Measurements from ENCODE around the gene SMC4. TPM values are rescaled to one million over a fixed set of nuclear protein-coding genes. Genes with fewer than 3 reads are reported as not detected.
A peak's percentile ranks its signal among the peaks of the same experiment; 100 is the strongest.
"Not testable (repeated sequence)": the region's sequence is repeated elsewhere in the genome, so short reads cannot be mapped to it uniquely, and the experiment has no call there.

SMC4 gene
- total RNA-seq, result 46.8 TPM
- long read RNA-seq, full-length matches to known transcripts, result 10 of 28 reads
- long read RNA-seq, partial matches to known transcripts, result 15 of 28 reads
- long read RNA-seq, other reads (novel, unspliced or antisense), result 3 of 28 reads

DNA sequence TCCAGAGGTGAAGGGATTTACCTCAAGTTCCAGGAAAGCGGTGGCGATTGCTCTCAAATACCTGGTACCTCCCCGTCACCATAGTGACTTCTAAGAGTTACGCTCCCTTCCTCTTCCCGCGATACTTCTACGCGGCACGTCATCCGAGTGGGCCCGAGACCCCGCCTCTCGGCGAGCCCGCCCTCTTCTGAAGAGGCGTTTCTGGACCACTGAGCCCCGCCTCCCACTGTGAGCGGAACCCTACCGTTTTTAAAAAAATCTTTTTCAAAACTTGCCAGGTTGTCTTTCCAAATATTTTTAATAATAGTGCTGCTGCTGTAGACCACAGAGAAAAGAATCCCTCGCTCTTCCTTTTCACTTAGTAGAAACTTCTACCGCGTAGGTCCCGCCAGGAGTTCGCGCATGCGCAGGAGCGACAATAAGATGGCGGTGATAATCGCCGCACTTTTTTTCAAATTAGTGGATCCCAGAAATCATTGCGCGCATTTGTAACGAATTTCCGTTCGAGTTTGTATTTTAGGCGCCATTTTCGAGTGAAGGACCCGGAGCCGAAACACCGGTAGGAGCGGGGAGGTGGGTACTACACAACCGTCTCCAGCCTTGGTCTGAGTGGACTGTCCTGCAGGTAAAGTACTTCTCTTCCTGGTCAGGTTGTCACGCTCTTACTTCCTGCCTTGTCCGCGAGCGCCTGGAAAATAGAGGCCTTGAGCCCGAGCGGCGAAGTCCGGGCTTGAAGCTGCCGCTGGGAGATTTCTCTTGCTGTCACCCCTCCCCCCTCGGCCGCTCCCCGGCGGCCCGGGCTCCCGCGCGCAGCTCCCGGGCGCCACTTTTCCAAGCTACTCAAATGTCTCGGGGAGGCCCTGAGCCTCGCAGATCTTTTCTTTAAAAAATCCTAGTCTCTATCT lies at the start of gene SMC4, which contains the start of gene IFT80:
TSS of gene SMC4 (plus strand) at position 526 of the 905 bp plus-strand sequence. CDS start 1,177 bp downstream, outside the sequence.
TSS of gene IFT80 (minus strand) at position 101 of the 905 bp plus-strand sequence. CDS start 14,625 bp downstream, outside the sequence.
- DNase-seq (peak; percentile 97), ATAC-seq (peak; percentile 97)
- intact Hi-C loops (cut with DNase I), result no loop called here
- no peaks in the 10 kb centered on the region for H3K27me3 ChIP-seq
- H3K9me3 ChIP-seq, result no peaks in the 10 kb centered on the region
- peaks cover 9% of the 10 kb centered on the region for H3K4me1 ChIP-seq
- H3K36me3 ChIP-seq, result no peaks in the 10 kb centered on the region
- TF ChIP-seq CTCF (IDR thresholded peaks at IDR 0.05), result no peak
- peak within 1 kb of the TSS; percentile 90 for H3K4me3 ChIP-seq
- H3K27ac ChIP-seq, result peak within 1 kb of the TSS; percentile 88

- H3K4me3 ChIP-seq, result no peak overlapping the region
- H3K27ac ChIP-seq, result no peak overlapping the region
- TF ChIP-seq CTCF (IDR thresholded peaks at IDR 0.05), result no peak
- H3K27me3 ChIP-seq, result no peaks in the 10 kb centered on the region
- DNase-seq (no peak), ATAC-seq (no peak)
- no peaks in the 10 kb centered on the region for H3K4me1 ChIP-seq
- peaks cover 13% of the 10 kb centered on the region for H3K36me3 ChIP-seq
- no peaks in the 10 kb centered on the region for H3K9me3 ChIP-seq
- intact Hi-C loops (cut with DNase I), result no loop called here
Observed at GRCh38 chr3:160355826-160356225, 43.6 kb upstream of the SMC4 start.

DNA sequence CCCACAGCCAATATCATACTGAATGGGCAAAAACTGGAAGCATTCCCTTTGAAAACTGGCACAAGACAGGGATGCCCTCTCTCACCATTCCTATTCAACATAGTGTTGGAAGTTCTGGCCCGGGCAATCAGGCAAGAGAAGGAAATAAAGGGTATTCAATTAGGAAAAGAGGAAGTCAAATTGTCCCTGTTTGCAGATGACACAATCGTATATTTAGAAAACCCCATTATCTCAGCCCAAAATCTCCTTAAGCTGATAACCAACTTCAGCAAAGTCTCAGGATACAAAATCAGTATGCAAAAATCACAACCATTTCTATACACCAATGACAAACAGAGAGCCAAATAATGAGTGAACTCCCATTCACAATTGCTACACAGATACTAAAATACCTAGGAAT lies 36.6 kb upstream of the SMC4 start:
- H3K27ac ChIP-seq; H3K9me3 ChIP-seq; H3K4me1 ChIP-seq; DNase-seq; H3K27me3 ChIP-seq; H3K36me3 ChIP-seq; H3K4me3 ChIP-seq; ATAC-seq; intact Hi-C loops (cut with DNase I): not testable (repeated sequence)

- no peaks in the 10 kb centered on the region for H3K4me1 ChIP-seq
- peak; percentile 31 for ATAC-seq
- no peak overlapping the region for H3K4me3 ChIP-seq
- H3K9me3 ChIP-seq, result no peaks in the 10 kb centered on the region
- no peak for DNase-seq
- no peaks in the 10 kb centered on the region for H3K27me3 ChIP-seq
- intact Hi-C loops (cut with DNase I), result no loop called here
- no peak for TF ChIP-seq CTCF (IDR thresholded peaks at IDR 0.05)
- no peak overlapping the region for H3K27ac ChIP-seq
- H3K36me3 ChIP-seq, result no peaks in the 10 kb centered on the region
Observed at GRCh38 chr3:160365869-160366522, 33.5 kb upstream of the SMC4 start.

GRCh38 chr3:160368804-160369203 lies 30.6 kb upstream of the SMC4 start:
- no peak for TF ChIP-seq CTCF (IDR thresholded peaks at IDR 0.05)
- Histone ChIP-seq H3K36me3 (no peaks in the 10 kb centered on the region), H3K27me3 (no peaks in the 10 kb centered on the region), H3K4me1 (no peaks in the 10 kb centered on the region), H3K9me3 (no peaks in the 10 kb centered on the region), H3K27ac (no peak overlapping the region), H3K4me3 (no peak overlapping the region)
- intact Hi-C loops (cut with DNase I), result no loop called here
- ATAC-seq (no peak), DNase-seq (no peak)

DNA sequence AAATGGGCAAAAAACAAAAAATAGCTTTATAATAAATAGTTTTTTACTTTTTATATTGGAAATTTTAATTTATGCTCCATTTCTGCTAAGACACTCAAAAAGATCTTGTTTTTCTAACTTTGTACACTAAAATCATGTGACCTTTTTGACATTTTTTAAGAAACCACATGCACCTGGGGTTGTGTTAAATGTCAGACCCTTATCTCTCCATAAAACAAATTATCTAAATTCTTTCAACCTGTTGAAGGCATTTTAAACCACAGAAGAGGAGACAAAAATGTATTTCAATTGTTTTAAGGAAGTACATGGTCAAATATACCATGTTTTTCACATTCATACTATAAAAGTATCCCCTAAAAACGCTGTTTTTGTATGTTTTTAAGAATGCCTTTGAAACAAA lies 29.7 kb upstream of the SMC4 start:
- H3K27ac ChIP-seq, result no peak overlapping the region
- no peak for DNase-seq
- H3K4me3 ChIP-seq, result no peak overlapping the region
- ATAC-seq, result no peak
- H3K36me3 ChIP-seq, result no peaks in the 10 kb centered on the region
- intact Hi-C loops (cut with DNase I), result no loop called here
- H3K9me3 ChIP-seq, result no peaks in the 10 kb centered on the region
- H3K4me1 ChIP-seq, result no peaks in the 10 kb centered on the region
- no peaks in the 10 kb centered on the region for H3K27me3 ChIP-seq
- no peak for TF ChIP-seq CTCF (IDR thresholded peaks at IDR 0.05)

All from upper lobe of right lung (tissue), 1 donor.